Measurements from ENCODE around the gene C3orf20. TPM values are rescaled to one million over a fixed set of nuclear protein-coding genes. Genes with fewer than 3 reads are reported as not detected.
A peak's percentile ranks its signal among the peaks of the same experiment; 100 is the strongest.

Gene C3orf20
- total RNA-seq, 2 experiments from 2014 or later: 0.14 TPM; not detected in 1

DNA sequence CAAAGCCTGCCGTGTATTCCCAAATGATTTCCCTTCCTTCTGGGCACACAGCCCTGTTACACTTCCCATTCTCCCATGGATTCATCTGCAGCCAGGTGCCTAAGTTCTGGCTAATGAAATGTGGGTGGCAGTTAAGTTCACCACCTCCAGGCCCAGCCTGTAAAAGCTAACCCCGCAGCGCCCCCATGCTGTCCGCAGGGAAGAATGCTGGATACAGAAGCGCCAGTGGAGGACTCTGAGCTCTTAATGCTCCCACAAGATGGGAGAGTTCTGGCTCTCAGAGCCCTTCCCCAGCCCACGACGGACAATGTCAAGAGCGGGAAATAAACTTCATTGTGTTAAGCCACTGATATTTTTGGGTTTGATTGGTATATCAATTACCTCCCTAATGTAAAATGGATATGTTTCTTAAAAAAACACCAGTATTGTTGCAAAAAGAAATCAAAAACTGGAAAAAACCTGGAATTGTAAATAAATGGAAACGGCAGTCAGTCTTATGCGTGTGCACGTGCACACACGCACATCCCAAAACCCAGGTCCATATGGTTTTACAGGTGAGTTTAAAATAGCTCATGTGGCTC lies 106.1 kb downstream of the C3orf20 start:
- H3K27me3 Mint-ChIP-seq: peaks cover 3% of the 10 kb centered on the region
- H3K4me1 Mint-ChIP-seq: peaks cover 3% of the 10 kb centered on the region
- DNase-seq: peak; percentile 33
- H3K4me3 Mint-ChIP-seq: no peak overlapping the region
- no peak overlapping the region for H3K27ac Mint-ChIP-seq
- no peaks in the 10 kb centered on the region for H3K36me3 Mint-ChIP-seq
- peaks cover 6% of the 10 kb centered on the region for H3K9me3 Mint-ChIP-seq

DNA sequence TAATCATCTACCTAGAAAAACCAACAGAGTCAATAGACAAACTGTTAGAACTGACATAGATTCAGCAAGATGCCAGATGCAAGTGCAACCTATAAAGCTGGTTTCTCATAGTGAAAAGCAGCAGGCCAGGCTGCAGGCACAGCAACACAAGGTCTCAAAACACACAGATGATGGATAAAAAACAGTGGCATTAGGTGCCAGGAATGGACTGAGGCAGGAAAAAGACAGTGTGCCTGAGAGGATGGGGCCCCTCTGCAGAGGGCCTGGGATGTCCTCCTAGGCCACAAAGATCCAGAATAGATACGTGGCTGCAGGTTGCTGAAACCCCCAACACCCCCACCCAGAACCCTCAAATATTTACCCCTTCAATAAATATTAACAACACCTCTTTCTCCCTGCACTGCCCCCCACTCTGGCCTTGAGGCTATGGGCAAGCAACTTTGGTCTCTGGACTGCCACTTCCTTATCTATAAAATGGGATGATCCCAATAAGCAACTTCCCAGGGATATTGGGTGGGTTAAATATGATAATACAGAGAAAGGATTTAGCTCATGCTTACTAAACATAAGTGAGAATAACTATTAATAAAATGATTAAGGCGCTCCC lies 108.6 kb downstream of the C3orf20 start:
- Mint-ChIP-seq H3K9me3 (peaks cover 4% of the 10 kb centered on the region), H3K4me3 (no peak overlapping the region), H3K36me3 (no peaks in the 10 kb centered on the region), H3K4me1 (no peaks in the 10 kb centered on the region), H3K27me3 (peaks cover 3% of the 10 kb centered on the region), H3K27ac (no peak overlapping the region)
- no peak for DNase-seq

DNA sequence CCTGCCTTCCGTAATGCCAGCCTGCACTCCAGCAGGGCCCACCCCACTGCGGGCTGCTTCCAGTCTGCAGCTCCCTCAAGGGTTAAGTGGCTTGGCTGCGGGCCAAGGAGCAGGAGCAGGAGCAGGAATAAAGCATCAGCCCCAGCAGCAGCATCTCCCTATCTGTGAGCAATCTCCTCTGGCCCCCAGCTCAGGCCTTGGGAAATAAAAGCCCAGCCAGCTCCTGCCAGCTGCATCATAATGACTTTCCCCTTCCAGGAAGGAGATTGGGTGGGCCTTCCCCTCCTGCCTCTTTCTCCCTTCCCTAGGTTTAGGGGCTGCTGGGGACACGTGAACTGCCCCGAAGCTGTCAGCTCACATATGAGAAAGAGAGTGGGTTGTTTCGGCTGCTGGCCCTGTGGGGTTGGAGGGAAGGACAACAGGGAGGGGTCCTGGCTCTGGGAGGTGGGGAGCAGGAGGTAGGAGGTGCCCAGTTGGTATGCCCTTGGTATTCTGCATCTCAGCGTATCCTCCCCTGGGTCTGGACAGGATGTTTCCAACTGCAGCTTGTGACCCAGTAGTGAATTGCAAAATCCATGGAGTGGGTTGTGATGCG lies 109.2 kb downstream of the C3orf20 start:
- Mint-ChIP-seq H3K27me3 (peaks cover 3% of the 10 kb centered on the region), H3K27ac (no peak overlapping the region), H3K4me1 (no peaks in the 10 kb centered on the region), H3K4me3 (no peak overlapping the region), H3K9me3 (no peaks in the 10 kb centered on the region), H3K36me3 (no peaks in the 10 kb centered on the region)
- DNase-seq: no peak

DNA sequence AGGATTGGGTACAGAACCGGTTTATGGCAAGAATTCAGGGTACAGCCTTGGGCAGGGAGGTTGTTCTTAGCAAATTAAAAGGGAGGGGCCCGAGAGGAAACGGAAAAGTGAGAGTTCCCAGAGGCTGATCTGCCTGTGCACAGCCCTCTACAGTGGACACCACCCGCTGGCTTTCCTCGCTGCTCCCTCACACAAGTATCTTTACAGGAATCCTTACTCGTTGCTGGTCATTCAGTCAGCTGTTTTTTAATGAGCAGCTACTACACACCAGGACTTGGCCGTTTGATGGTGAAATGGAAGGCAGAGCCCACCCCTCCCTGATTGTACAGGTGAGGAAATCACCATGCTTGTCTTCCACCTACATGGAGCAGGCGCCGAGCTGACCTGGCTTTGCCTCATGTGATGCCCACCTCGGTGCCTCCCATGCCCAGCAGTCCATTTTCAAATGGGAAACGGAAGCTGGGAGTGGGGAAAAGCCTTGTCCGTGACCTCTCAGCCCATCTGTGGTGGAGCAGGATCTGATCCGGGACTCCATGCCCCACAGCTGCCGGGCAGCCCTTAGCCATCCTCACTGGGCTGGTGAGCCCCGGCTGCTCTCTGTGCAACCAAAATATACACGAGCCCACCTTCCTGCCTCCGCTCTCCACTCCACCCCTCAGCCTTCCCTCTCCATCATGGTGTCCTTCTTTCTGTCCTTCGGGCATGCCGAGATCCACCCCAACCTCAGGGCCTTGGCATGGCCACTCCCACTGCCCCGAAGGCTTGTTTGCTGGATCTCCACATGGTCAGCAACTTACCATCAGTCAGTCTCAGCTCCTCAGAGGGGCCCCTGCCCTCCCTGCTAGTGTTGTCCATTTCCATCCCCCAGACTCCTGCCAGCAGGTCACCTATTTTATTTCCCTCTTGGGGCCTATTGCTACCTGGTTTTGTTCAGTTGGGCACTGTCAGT lies 110.5 kb downstream of the C3orf20 start:
- Mint-ChIP-seq H3K4me3 (no peak overlapping the region), H3K9me3 (no peaks in the 10 kb centered on the region), H3K36me3 (no peaks in the 10 kb centered on the region), H3K27me3 (peaks cover 7% of the 10 kb centered on the region), H3K27ac (no peak overlapping the region), H3K4me1 (no peaks in the 10 kb centered on the region)
- DNase-seq: no peak

DNA sequence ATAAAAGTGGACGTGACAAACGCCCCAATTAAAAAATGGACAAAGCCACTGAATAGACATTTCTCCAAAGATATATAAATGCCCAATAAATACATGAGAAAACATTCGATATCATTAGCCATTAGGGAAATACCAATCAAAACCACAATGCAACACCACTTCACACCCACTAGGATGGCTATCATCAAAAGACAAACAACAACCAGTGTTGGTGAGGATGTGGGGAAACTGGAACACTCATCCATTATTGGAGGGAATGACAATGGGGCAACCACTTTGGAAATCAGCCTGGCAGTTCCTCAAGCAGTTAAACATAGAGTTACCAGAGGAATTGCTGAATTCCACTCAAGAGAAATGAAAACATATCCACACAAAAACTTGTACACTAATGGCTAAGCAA lies 111.4 kb downstream of the C3orf20 start:
- Mint-ChIP-seq H3K4me3 (no peak overlapping the region), H3K27ac (no peak overlapping the region), H3K36me3 (no peaks in the 10 kb centered on the region), H3K9me3 (no peaks in the 10 kb centered on the region), H3K4me1 (peaks cover 2% of the 10 kb centered on the region), H3K27me3 (peaks cover 15% of the 10 kb centered on the region)
- no peak for DNase-seq

DNA sequence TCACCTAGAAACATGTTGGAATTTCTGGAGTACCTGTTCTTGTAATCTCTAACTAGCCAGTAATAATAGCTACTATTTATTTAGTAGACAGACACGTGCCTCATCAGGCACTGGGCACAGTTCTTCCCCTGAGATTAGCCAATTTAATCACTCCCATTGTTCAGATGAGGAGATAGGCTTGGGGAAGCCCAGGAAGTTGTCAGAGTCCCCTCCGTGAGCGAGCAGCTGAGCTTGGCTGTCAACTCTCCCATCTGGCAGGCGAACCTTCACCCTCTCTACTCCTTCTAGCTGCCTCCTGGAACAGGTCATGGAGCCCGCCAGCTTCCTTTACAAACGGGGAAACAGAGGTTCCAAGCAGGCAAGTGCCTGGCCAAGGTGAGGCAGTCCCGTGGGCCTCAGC lies 112.7 kb downstream of the C3orf20 start:
- no peak overlapping the region for H3K27ac Mint-ChIP-seq
- H3K27me3 Mint-ChIP-seq: peaks cover 16% of the 10 kb centered on the region
- H3K4me3 Mint-ChIP-seq: no peak overlapping the region
- peaks cover 2% of the 10 kb centered on the region for H3K4me1 Mint-ChIP-seq
- no peak for DNase-seq
- no peaks in the 10 kb centered on the region for H3K36me3 Mint-ChIP-seq
- no peaks in the 10 kb centered on the region for H3K9me3 Mint-ChIP-seq

DNA sequence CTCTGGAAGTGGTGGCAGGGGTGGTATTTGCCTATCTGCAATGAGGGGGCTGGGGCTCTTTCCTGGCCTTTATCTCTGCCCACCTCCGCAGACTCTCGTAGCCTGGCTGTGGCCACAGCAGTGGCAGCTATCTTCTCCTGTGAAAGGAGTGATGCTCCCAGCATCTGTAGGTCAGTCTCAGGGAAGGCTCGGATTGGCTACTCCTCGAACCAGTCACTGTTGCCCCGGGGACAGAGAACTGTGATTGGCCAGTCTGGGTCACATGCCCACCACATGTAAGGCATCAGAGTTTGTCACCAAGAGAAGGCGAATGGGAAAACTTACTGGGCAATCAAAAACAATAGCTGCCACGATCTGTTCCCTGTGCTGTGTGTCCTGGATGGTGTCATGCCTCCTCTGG lies 113.7 kb downstream of the C3orf20 start:
- Mint-ChIP-seq H3K27ac (no peak overlapping the region), H3K36me3 (no peaks in the 10 kb centered on the region), H3K4me1 (peaks cover 2% of the 10 kb centered on the region), H3K4me3 (no peak overlapping the region), H3K9me3 (no peaks in the 10 kb centered on the region), H3K27me3 (peaks cover 13% of the 10 kb centered on the region)
- DNase-seq: no peak

DNA sequence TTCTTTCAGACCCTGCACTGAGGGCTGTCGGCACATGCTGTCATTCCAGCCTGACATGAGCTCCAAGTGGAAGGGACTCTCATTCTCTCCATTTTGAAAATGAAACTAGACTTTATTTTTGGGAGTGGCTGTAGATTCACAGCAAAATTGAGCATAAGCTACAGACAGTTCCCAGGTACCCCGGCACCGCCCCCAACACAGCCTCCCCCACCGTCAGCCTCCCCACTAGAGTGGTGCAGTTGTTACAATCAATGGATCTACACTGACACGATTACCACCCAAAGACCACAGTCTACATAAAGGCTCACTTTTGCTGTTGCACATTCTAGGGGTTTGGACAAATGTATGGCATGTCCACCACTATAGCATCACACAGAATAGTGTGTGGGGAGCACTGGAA lies 114.3 kb downstream of the C3orf20 start:
- Mint-ChIP-seq H3K27ac (no peak overlapping the region), H3K9me3 (no peaks in the 10 kb centered on the region), H3K27me3 (peaks cover 13% of the 10 kb centered on the region), H3K4me3 (no peak overlapping the region), H3K36me3 (no peaks in the 10 kb centered on the region), H3K4me1 (peaks cover 2% of the 10 kb centered on the region)
- DNase-seq: no peak

DNA sequence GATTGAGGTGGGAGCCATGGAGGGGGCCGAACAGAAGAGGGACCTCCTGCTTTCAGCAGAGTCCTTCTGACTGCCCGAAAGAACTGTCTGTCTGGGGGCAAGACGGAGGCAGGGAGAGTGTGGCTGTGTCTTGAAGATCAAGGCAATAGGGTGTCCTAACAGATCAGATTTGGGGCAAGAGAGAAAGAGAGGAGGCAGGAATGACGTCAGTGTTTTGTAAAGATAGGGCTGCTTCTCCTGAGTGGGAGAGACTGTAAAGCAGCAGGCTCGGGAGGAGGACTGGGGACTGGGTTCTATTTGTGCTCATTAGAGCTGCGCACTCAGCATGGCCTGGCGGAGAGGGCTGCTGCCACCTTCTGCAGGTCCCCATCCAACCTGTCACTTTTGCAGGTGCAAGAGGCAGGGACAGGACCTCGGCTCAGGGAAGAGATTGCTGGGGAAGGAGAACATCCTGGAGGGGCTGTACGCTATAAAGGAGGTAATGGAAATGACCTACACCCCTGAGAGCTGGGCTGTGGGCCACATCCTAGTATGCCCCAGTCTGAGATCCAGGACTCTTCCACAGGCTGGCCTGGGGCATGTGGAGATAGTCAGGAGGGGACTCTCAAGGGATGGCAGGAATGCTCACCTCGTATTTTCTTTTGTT lies 114.8 kb downstream of the C3orf20 start:
- H3K4me1 Mint-ChIP-seq: peaks cover 2% of the 10 kb centered on the region
- no peak overlapping the region for H3K4me3 Mint-ChIP-seq
- no peak overlapping the region for H3K27ac Mint-ChIP-seq
- no peak for DNase-seq
- H3K27me3 Mint-ChIP-seq: peaks cover 13% of the 10 kb centered on the region
- H3K36me3 Mint-ChIP-seq: no peaks in the 10 kb centered on the region
- no peaks in the 10 kb centered on the region for H3K9me3 Mint-ChIP-seq

DNA sequence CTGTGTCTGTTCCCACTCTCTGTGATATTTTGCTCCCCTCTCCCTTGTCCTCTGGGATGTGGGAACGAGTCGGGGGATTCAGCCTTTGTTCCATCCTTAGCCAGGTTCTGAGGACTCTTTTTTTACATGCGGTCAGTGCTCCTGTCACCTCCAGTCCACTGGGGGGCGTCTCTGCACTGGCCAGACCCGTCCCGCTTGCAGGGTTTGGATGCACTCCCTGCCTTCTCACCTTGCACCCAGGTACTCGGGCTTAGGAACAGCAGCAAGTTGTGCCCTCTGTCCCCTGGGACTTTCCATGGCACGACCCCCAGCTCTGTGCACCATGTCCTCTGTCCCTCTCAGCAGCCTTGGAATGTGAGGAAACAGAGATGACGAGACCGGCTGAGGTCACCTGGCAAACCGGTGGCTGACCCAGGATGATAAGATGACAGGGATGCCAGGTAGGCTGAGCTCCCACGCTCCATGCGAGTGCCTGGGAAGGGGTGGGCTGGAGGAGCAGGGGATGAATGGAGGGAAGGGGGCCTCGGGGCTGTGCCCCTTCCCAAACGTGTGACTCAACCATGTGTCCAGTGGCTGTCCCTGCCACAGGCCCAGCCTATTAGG lies 116.5 kb downstream of the C3orf20 start:
- peaks cover 2% of the 10 kb centered on the region for H3K4me1 Mint-ChIP-seq
- H3K27ac Mint-ChIP-seq: no peak overlapping the region
- H3K4me3 Mint-ChIP-seq: no peak overlapping the region
- no peaks in the 10 kb centered on the region for H3K9me3 Mint-ChIP-seq
- H3K36me3 Mint-ChIP-seq: no peaks in the 10 kb centered on the region
- peak; percentile 58 for DNase-seq
- peaks cover 13% of the 10 kb centered on the region for H3K27me3 Mint-ChIP-seq

DNA sequence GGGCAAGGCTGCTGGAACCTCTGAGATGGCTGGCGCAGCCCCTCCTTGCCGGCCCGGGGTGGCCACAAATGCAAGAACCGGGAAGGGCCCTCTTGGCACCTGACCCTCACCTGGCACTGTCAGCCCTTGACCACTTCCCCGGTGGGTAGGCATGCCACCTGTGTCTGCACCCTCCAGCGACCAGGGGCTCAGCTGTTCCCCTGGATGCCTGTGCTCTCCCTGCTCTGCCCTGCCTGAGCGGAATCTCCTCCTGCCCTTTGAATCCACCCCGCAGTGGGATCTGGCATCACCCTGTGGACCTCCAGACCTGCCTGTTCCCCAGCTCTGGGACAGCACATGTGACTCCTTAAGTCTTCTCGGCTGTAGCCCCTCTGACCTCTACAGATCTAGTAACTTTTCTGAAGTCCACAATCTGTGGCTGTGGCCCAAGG lies 117.8 kb downstream of the C3orf20 start:
- Mint-ChIP-seq H3K4me3 (no peak overlapping the region), H3K9me3 (no peaks in the 10 kb centered on the region), H3K4me1 (peaks cover 2% of the 10 kb centered on the region), H3K27me3 (peaks cover 13% of the 10 kb centered on the region), H3K27ac (no peak overlapping the region), H3K36me3 (no peaks in the 10 kb centered on the region)
- no peak for DNase-seq

DNA sequence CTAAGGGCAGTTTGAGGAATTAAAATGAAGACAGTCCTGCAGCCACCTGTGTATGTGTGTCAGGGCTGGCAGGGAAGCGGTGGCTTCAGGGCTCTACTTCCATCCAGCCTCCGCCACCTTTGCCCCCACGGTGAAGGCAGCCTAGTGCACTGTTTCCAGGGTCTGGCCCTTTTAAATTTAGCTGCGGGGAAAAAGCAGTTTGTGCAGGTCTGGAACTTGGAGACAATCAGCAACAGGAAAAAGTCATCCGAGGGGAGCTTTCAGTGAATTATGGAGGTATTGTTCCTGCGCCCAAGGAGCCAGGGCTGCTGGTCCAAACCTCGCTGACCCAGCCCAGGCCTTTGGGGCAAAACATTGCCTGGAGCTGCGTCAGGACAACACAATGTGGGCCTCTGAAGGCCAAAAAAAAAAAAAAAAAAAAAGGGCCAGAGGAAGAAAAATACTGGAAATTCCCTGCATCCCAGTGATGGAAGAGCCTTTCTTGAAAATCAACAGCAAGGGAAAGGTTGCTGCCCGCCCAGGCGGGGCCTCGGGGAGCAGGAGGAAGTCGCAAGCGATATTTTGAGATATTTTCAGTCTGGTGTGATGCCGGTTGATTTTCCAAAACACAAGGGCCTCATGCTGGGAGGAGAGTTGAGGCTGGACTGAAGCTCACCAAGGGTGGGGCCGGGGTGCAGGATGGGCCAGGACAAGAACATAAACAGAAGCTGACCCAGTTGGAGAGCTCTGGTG lies 118.4 kb downstream of the C3orf20 start:
- no peaks in the 10 kb centered on the region for H3K9me3 Mint-ChIP-seq
- DNase-seq: no peak
- H3K36me3 Mint-ChIP-seq: no peaks in the 10 kb centered on the region
- peaks cover 2% of the 10 kb centered on the region for H3K4me1 Mint-ChIP-seq
- no peak overlapping the region for H3K27ac Mint-ChIP-seq
- peaks cover 13% of the 10 kb centered on the region for H3K27me3 Mint-ChIP-seq
- no peak overlapping the region for H3K4me3 Mint-ChIP-seq

DNA sequence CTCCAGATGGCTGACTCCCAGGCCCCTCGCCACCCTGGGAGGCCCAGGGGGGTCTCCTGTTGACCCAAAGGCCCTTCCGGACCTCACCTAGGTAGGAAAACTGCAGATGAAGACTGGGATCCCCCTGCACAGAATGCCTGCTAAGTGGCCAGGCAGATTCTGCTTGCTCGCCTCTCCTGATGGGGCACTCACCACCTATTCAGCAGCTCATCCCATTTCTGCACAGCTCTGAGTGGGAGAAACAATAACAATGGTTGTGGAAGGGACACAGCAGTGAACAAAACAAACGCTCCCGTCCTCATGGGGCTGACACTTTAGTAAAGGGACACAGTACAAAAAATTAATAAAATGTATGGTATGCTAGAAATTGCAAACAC lies 118.9 kb downstream of the C3orf20 start:
- Mint-ChIP-seq H3K9me3 (no peaks in the 10 kb centered on the region), H3K27me3 (peaks cover 13% of the 10 kb centered on the region), H3K27ac (no peak overlapping the region), H3K4me1 (peaks cover 2% of the 10 kb centered on the region), H3K36me3 (no peaks in the 10 kb centered on the region), H3K4me3 (no peak overlapping the region)
- no peak for DNase-seq

DNA sequence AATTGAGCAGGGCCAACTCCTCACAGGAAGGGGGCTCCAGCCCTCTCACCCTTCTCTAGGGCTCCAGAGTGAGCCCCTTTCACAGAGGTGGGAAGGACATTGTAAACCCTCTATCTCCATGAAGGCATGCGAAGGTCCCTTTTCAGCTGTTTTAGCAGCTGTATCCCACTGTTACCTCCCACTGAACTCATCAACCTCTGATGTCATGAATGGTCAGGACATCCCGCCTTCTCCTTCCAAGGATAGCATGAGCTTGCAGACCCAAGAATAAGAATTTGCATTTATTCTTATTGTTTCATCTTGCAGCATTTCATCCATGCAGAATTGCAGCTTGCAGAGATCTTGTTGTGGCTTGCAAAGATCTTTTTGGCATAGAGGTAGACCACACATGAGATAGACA lies 119.5 kb downstream of the C3orf20 start:
- Mint-ChIP-seq H3K27ac (no peak overlapping the region), H3K4me1 (peaks cover 2% of the 10 kb centered on the region), H3K9me3 (no peaks in the 10 kb centered on the region), H3K27me3 (peaks cover 13% of the 10 kb centered on the region), H3K36me3 (no peaks in the 10 kb centered on the region), H3K4me3 (no peak overlapping the region)
- no peak for DNase-seq

Data from activated naive CD8-positive, alpha-beta T cell treated with anti-CD3 and anti-CD28 coated beads for 36 hours (primary cell).